22Rv1 (cell line): ENCODE data around the gene IL1RAPL2.

ENCODE experiments used
- CTCF ChIP-seq: fragments of 450-650 bp; IDR thresholded peaks from 2 replicates; pipeline ENCODE4 v1.5.1; 2017; ENCODE audit warnings: mild to moderate bottlenecking
- ZFX ChIP-seq: fragments of 450-650 bp; IDR thresholded peaks from 2 replicates; pipeline ENCODE4 v1.6.1; 2017; ENCODE audit warnings: antibody characterized with exemption, borderline replicate concordance

GRCh38 chrX:104762641-104763040 lies 196.6 kb downstream of the IL1RAPL2 start:
- TF ChIP-seq CTCF, result no peak
- no peak for TF ChIP-seq ZFX
